Mesothelial cell of epicardium (in vitro differentiated cells): Measurements from ENCODE around the gene ADGRV1. TPM values are rescaled to one million over a fixed set of nuclear protein-coding genes. Genes with fewer than 3 reads are reported as not detected.

Experiments used
- DNase-seq, 2 experiments: peaks; one replicate each; pipeline ENCODE4 v3.0.0; 2021; ENCODE audit warnings: low spot score in 2 of 2; ENCODE audit not compliant: unreplicated experiment in 2 of 2
- H3K27ac Mint-ChIP-seq: 2 replicates; pipeline ENCODE4 v1.8.0; 2021; ENCODE audit warnings: mixed read lengths
- H3K27me3 Mint-ChIP-seq: 2 replicates; pipeline ENCODE4 v1.8.0; 2021; ENCODE audit warnings: low read depth, mixed read lengths
- H3K36me3 Mint-ChIP-seq: 2 replicates; pipeline ENCODE4 v1.8.0; 2021; ENCODE audit warnings: mixed read lengths
- H3K4me1 Mint-ChIP-seq: 2 replicates; pipeline ENCODE4 v1.8.0; 2021; ENCODE audit warnings: mixed read lengths
- H3K4me3 Mint-ChIP-seq: 2 replicates; pipeline ENCODE4 v1.8.0; 2021; ENCODE audit warnings: mild to moderate bottlenecking, moderate library complexity, mixed read lengths
- H3K9me3 Mint-ChIP-seq: 2 replicates; pipeline ENCODE4 v1.8.0; 2021; ENCODE audit warnings: mixed read lengths
- CTCF ChIP-seq: fragments of 200-600 bp; sonication (generic); IDR thresholded peaks from one replicate; pipeline ENCODE4 v1.5.0; 2021; ENCODE audit warnings: antibody characterized with exemption; ENCODE audit not compliant: unreplicated experiment
- total RNA-seq: library from RNA; stranded (reverse); gene quantifications from 3 replicates; pipeline ENCODE4 v1.2.1, GENCODE V29; 2021

Gene ADGRV1
- total RNA-seq, 1 donor from 2014 or later = 25.4 TPM

GRCh38 chr5:90709323-90710155 is 150.9 kb downstream of the ADGRV1 start:
- Mint-ChIP-seq H3K27ac (no peak overlapping the region), H3K9me3 (no peaks in the 10 kb centered on the region), H3K4me1 (no peaks in the 10 kb centered on the region), H3K36me3 (no peaks in the 10 kb centered on the region), H3K27me3 (no peaks in the 10 kb centered on the region), H3K4me3 (no peak overlapping the region)
- peak; percentile 47 for TF ChIP-seq CTCF
- no peak for DNase-seq

- Mint-ChIP-seq H3K4me1 (no peaks in the 10 kb centered on the region), H3K4me3 (no peak overlapping the region), H3K27me3 (no peaks in the 10 kb centered on the region), H3K36me3 (peaks cover 2% of the 10 kb centered on the region), H3K9me3 (peaks cover 4% of the 10 kb centered on the region), H3K27ac (no peak overlapping the region)
- no peak for TF ChIP-seq CTCF
- no peak for DNase-seq
Observed at GRCh38 chr5:90718387-90718786, 159.8 kb downstream of the ADGRV1 start.

GRCh38 chr5:90739567-90739966 is 181.0 kb downstream of the ADGRV1 start:
- no peak overlapping the region for H3K27ac Mint-ChIP-seq
- peaks cover 32% of the 10 kb centered on the region for H3K36me3 Mint-ChIP-seq

GRCh38 chr5:90740244-90740799 is 181.7 kb downstream of the ADGRV1 start:
- DNase-seq = no peak
- Mint-ChIP-seq H3K27me3 (no peaks in the 10 kb centered on the region), H3K36me3 (peaks cover 27% of the 10 kb centered on the region), H3K27ac (no peak overlapping the region), H3K4me3 (no peak overlapping the region), H3K4me1 (no peaks in the 10 kb centered on the region), H3K9me3 (peaks cover 41% of the 10 kb centered on the region)
- TF ChIP-seq CTCF = no peak

More at GRCh38 chr5:90739567-90739966, 181.0 kb downstream of the ADGRV1 start:
- no peaks in the 10 kb centered on the region for H3K27me3 Mint-ChIP-seq
- DNase-seq = no peak
- no peak for TF ChIP-seq CTCF
- no peak overlapping the region for H3K4me3 Mint-ChIP-seq
- no peaks in the 10 kb centered on the region for H3K4me1 Mint-ChIP-seq
- H3K9me3 Mint-ChIP-seq = peaks cover 47% of the 10 kb centered on the region

GRCh38 chr5:90741022-90741564 is 182.5 kb downstream of the ADGRV1 start:
- Mint-ChIP-seq H3K9me3 (peaks cover 40% of the 10 kb centered on the region), H3K27me3 (no peaks in the 10 kb centered on the region), H3K27ac (no peak overlapping the region), H3K4me3 (no peak overlapping the region), H3K4me1 (no peaks in the 10 kb centered on the region), H3K36me3 (peaks cover 26% of the 10 kb centered on the region)
- no peak for DNase-seq
- TF ChIP-seq CTCF = no peak
